HEK293T (cell line): ENCODE measurements around the gene MAGI2.

ENCODE experiments used
- BHLHE40 ChIP-seq: fragments of 450-650 bp; IDR thresholded peaks from 2 replicates; pipeline ENCODE4 v1.6.1; 2016; ENCODE audit warnings: mild to moderate bottlenecking, moderate library complexity, borderline replicate concordance
- FOXA1 ChIP-seq: fragments of 450-650 bp; IDR thresholded peaks from 2 replicates; pipeline ENCODE4 v1.6.1; 2016; ENCODE audit warnings: mild to moderate bottlenecking
- FOXK2 ChIP-seq: fragments of 450-650 bp; IDR thresholded peaks from 2 replicates; pipeline ENCODE4 v1.6.1; 2016; ENCODE audit warnings: mild to moderate bottlenecking
- FOXM1 ChIP-seq: fragments of 450-650 bp; IDR thresholded peaks from 2 replicates; pipeline ENCODE4 v1.6.1; 2017; ENCODE audit warnings: mild to moderate bottlenecking, borderline replicate concordance
- L3MBTL2 ChIP-seq: fragments of 450-650 bp; conservative IDR thresholded peaks from 2 replicates; pipeline ENCODE4 v1.6.1; 2016; ENCODE audit warnings: mild to moderate bottlenecking
- NFRKB ChIP-seq: fragments of 450-650 bp; IDR thresholded peaks from 2 replicates; pipeline ENCODE4 v1.6.1; 2016; ENCODE audit warnings: mild to moderate bottlenecking, moderate library complexity
- SP1 ChIP-seq: fragments of 450-650 bp; IDR thresholded peaks from 2 replicates; pipeline ENCODE4 v1.6.1; 2017
- SUZ12 ChIP-seq: fragments of 450-650 bp; IDR thresholded peaks from 2 replicates; pipeline ENCODE4 v1.6.1; 2016; ENCODE audit warnings: mild to moderate bottlenecking

DNA sequence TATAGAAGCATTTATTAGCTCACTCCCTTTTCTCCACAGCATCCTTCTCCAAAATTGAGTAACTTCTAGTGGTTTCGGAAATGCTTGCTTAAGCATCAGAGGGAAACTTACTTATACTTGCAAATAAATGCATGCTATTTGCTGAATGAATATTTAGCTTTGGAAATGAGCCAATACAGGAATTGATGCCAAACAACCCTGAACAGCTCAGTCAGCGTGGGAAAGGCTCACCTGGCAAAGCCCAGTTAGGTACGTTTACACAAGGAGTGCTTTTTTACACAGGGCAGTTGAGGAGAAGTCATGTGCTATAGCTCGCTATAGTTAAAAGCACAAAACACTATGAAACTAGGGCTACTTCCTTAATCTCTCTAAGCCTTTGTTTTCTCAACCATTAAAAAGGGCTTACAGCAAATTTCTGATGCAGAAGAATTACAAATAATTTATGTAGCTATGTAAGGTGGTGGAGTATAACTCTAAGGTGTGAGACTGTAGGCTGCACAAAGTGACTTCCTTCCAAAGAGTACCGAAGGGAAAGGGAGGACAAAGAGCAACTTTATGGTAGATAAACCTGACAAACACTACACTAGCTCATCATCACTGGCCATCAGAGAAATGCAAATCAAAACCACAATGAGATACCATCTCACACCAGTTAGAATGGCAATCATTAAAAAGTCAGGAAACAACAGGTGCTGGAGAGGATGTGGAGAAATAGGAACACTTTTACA, 1156.7 kb downstream of the MAGI2 start:
- TF ChIP-seq FOXA1 (no peak), L3MBTL2 (no peak), NFRKB (no peak), FOXM1 (no peak), SP1 (no peak), BHLHE40 (no peak), FOXK2 (no peak), SUZ12 (no peak)
